GM21526 (cell line): Measurements from ENCODE around the gene PCNX2.

Experiments
- ATAC-seq: cut with Tn5 transposase; IDR thresholded peaks from one replicate; pipeline ENCODE4 v1.9.1; 2021; ENCODE audit warnings: moderate library complexity; ENCODE audit not compliant: unreplicated experiment, low FRiP score

PCNX2 gene, protein sequence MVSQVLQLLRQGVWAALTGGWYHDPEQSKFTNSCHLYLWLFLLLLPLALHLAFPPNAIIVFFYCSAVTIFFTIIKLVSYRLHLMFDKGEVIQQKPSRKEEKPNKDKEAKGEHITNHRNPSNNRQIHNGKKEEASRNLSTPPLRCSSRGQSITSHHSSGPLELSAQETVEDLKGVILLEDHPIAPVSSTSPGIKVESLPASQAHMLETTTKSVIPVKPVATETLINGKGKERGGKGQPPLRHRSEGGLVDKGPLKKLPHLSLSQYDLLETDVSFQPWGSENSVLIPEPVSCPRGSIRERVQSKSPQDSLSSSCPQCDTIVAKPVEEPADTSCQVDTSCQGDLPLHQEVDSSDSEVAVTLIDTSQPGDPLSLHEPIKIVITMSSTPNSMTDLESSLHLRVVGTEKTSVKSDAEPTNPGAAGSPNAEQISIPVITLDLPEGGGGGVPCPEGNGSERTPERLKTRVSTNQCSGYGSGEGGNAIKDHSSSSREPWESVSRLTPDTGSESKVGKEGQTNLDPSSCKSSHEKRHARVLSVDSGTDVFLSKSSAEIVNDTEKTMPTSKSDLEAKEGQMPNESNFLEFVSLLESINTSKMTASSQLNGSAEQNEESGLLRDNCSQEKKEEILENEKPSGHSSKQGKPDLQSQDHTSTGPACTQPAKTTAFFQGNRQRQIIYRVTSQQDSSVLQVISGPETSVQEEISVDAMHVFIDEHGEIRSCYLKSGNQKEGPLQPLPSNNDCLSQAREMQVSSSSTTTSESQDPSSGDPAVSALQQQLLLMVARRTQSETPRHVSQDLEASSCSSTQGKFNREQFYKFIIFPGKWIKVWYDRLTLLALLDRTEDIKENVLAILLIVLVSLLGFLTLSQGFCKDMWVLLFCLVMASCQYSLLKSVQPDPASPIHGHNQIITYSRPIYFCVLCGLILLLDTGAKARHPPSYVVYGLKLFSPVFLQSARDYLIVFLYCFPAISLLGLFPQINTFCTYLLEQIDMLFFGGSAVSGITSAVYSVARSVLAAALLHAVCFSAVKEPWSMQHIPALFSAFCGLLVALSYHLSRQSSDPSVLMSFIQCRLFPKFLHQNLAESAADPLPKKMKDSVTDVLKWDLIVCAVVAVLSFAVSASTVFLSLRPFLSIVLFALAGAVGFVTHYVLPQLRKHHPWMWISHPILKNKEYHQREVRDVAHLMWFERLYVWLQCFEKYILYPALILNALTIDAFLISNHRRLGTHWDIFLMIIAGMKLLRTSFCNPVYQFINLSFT (N-terminal part only)

DNA sequence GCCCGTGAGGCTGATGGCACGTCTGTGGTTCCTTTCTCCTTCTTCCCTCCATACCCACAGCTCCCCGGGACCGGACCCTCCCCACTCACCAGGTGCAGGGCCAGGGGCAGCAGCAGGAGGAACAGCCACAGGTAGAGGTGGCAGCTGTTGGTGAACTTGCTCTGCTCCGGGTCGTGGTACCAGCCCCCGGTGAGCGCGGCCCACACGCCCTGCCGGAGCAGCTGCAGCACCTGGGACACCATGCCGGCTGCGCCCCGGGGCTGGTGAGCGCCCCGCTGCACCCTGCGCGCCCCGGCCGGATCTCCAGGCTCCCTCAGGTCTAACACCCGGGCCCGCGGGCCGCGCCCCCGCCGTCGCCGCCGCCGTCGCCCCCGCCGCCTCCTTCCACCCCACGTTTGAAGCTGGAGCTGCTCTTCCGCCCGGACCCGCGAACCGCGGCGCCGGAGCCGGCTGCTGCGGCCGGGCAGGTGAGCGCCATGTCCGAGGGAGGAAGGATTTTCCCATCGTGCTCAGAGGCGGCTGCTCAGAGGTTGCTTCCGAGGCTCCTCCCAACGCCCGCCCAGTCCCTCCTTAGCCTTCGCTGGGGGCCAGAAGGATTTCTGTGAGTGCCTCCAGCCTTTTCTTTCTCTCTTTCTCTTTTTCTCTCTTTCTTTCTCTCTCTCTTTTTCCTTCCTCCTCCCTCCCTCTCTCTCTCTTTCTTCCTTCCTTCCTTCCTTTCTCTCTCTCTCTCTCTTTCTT, at the start of gene PCNX2:
Gene PCNX2, minus strand, starts transcription at position 489 of the 738 bp plus-strand sequence. Its CDS starts 247 bp downstream, at position 242.
- ATAC-seq: peak; percentile 95

GRCh38 chr1:233343262-233343661, 47.7 kb upstream of the PCNX2 start:
- ATAC-seq: no peak

DNA sequence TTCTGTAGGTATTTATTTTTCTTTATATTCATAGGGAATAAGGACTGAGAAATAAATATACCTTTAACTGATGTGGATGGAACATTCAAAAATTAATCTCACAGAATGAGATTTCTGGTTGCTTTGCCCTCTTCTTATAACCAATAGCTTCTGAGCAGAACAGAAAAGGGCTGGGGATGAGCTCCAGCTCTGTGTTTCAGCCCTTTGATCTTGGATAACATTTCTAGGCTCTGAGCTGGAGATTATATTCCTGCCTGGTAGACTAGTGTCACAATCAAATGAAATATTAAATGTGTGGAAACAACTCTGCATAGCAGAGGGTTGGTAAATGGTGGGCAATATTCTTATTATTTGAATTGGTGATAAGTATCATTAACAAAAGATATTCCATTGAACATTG, 46.6 kb upstream of the PCNX2 start:
- no peak for ATAC-seq

- ATAC-seq: no peak
These were observed 45.5 kb upstream of the PCNX2 start for GRCh38 chr1:233340966-233341516.

- ATAC-seq: no peak
These were observed 44.6 kb upstream of the PCNX2 start for GRCh38 chr1:233340031-233340555.

GRCh38 chr1:233338102-233338501, 42.6 kb upstream of the PCNX2 start:
- no peak for ATAC-seq

- ATAC-seq: no peak
These were observed 42.0 kb upstream of the PCNX2 start for GRCh38 chr1:233337505-233337904.

DNA sequence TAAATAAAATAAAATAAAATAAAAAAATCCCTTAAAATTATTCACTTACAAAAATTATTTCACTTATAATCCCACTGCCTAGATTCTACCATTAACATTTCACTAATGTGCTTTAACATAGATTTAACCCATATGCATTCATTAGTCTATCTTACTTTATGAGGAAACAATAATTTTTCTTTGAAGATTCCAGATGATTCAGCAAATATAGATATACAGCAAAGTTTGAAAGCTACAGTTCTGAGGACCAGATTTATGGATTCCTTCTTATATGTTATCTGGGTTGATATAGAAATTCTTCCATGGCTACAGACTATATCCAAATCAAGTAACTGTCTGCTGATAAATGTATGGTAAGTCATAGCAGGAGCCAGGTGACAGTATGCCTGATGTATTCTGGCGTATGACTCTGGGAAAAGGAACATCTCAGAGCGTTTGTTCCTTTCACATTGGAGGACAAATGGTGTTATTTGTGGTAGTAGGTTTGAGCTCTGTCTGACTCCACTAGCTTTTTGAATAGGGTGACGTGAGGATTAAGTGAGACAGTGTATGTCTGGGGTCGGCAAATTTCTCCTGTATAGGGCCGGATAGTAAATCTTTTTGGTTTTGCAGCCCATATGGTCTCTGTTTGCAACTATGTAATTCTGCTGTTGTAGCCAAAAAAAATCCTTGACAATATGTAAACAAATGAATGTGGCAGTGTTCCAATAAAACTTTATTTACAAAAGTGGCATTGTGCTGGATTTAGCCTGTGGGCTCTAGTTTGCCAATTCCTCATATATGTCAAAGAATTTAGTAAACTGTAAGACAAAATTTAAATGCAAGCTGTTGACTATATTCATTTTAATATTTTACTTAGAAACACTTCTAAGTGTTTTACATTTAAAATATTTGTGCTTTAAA, 41.3 kb upstream of the PCNX2 start:
- ATAC-seq: no peak

DNA sequence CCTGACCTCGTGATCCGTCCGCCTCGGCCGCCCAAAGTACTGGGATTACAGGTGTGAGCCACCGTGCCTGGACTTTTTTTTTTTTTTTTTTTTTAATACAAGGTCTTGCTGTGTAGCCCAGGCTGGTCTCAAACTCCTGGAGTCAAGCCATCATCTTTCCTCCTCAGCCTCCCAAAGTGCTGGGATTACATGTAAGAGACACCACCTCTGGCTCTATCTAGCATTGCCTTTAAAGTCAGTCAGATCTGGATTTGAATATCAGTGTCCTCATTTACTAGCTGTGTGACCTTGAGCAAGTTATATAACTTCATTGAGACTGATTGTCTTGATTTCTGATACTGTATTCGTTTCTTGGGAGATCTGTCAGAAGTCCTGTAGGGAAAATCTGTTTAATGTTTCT, 38.6 kb upstream of the PCNX2 start:
- no peak for ATAC-seq

- no peak for ATAC-seq
These were observed 37.6 kb upstream of the PCNX2 start for GRCh38 chr1:233333086-233333485.

- ATAC-seq: no peak
These were observed 36.4 kb upstream of the PCNX2 start for GRCh38 chr1:233331676-233332519.

- peak; percentile 24 for ATAC-seq
These were observed 32.8 kb upstream of the PCNX2 start for GRCh38 chr1:233328142-233328921.

DNA sequence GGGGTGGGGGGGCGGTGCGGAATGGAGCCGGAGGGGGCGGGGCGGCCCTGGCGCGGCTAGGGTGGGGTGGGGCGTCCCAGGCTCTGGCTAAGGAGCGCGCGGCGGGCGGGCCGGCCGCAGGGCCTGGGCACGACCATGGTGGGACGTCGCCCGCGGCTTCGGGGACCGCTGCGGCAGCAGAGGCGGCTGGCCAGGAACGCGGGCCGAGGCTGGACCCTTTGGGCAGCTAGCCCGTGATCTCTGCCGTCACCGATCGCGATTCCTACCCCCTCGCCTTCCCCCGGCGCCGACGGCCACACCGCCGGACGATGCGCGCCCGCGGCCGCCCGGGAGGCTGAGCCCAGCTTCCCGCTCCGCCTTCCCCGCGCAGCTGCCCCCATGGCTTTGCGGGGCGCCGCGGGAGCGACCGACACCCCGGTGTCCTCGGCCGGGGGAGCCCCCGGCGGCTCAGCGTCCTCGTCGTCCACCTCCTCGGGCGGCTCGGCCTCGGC, 32.2 kb upstream of the PCNX2 start, which contains the start of gene MAP3K21:
Gene MAP3K21, plus strand, starts transcription at position 74 of the 491 bp plus-strand sequence. Its CDS starts 305 bp downstream, at position 379.
- peak; percentile 51 for ATAC-seq

- ATAC-seq: peak; percentile 91
These were observed 31.5 kb upstream of the PCNX2 start for GRCh38 chr1:233326811-233327650.

GRCh38 chr1:233326319-233326718, 30.8 kb upstream of the PCNX2 start:
- no peak for ATAC-seq

GRCh38 chr1:233323718-233324117, 28.2 kb upstream of the PCNX2 start:
- no peak for ATAC-seq
